Heart right ventricle (tissue), 16 donors: Measurements from ENCODE around the gene SEC16A. TPM values are rescaled to one million over a fixed set of nuclear protein-coding genes. Genes with fewer than 3 reads are reported as not detected.

Experiments used
- ATAC-seq, 8 donors: fragments of 200-7000 bp; cut with Tn5 transposase; one replicate each; pipeline ENCODE4 v1.9.1; 2020; ENCODE audit warnings: mild to moderate bottlenecking in 8 of 8, moderate library complexity in 8 of 8, moderate number of reproducible peaks in 1 of 8
- DNase-seq, 2 donors: peaks; one replicate each; pipeline ENCODE4 v3.0.0-alpha.2; 2020
- H3K27ac ChIP-seq, 10 donors: fragments of 200-600 bp; sonication (generic) in 2 of 10; one replicate each; pipeline versions ENCODE4 v1.5.0 to v1.8.0; 2020 to 2022; ENCODE audit warnings: mild to moderate bottlenecking in 3 of 10
- H3K27me3 ChIP-seq, 7 donors: fragments of 200-600 bp; one replicate each; pipeline ENCODE4 v1.8.0; 2021 to 2022; ENCODE audit warnings: mild to moderate bottlenecking in 2 of 7
- H3K36me3 ChIP-seq, 9 donors: fragments of 200-600 bp; sonication (generic) in 1 of 9; one replicate each; pipeline versions ENCODE4 v1.5.0 to v1.8.0; 2020 to 2022; ENCODE audit warnings: mild to moderate bottlenecking in 2 of 9
- H3K4me1 ChIP-seq, 9 donors: fragments of 200-600 bp; sonication (generic) in 1 of 9; one replicate each; pipeline versions ENCODE4 v1.5.0 to v1.8.0; 2020 to 2022; ENCODE audit warnings: mild to moderate bottlenecking in 4 of 9
- H3K4me3 ChIP-seq, 10 donors: fragments of 200-600 bp; sonication (generic) in 2 of 10; one replicate each; pipeline versions ENCODE4 v1.5.0 to v1.8.0; 2020 to 2022; ENCODE audit warnings: mild to moderate bottlenecking in 7 of 10, moderate library complexity in 2 of 10
- H3K9me3 ChIP-seq, 11 donors: fragments of 200-600 bp in 10 of 11; sonication (generic) in 2 of 11; one replicate each; pipeline versions ENCODE4 v1.5.0 to v1.8.0; 2013 to 2022; ENCODE audit warnings: mild to moderate bottlenecking in 2 of 11, control low read depth in 1 of 11, moderate library complexity in 1 of 11
- WGBS, 2 donors: extraction: QIAGEN DNeasy Blood & Tissue Kit; methylation state at CpG; one replicate each; pipeline ENCODE4 v1.1.7; 2013; ENCODE audit warnings: inconsistent platforms in 1 of 2; 5-methylcytosine and 5-hydroxymethylcytosine counted together
- intact Hi-C, 10 donors: fragments of 100-400 bp; cut with DNase I; formaldehyde crosslinking; loops; one replicate each; pipeline versions ENCODE4 v1.11.1 to v1.14.2; 2022
- polyA plus RNA-seq, 2 donors: library from polyadenylated mRNA; stranded (reverse); fragments of 200-250 nt; gene quantifications; one replicate each; pipeline ENCODE4 v1.2.3, GENCODE V29; 2013
- total RNA-seq, 10 donors: library from RNA; stranded (reverse); fragmentation: NEBNext Ultra II Directional in 3 of 10; extraction: Animal tissue kit (Norgen Biotek cat#: 25700) in 3 of 10; gene quantifications; one replicate each; pipeline versions ENCODE4 v1.2.1 to v1.2.4, GENCODE V29; 2021 to 2023
- TF ChIP-seq, protein P1 (sequence below), 9 donors: fragments of 200-600 bp; sonication (generic) in 2 of 9; IDR thresholded peaks; one replicate each; pipeline versions ENCODE4 v1.5.0 to v1.8.0; 2021 to 2022; ENCODE audit warnings: antibody characterized with exemption in 9 of 9, mild to moderate bottlenecking in 5 of 9, moderate library complexity in 1 of 9
- donor health status: Arrhythmogenic right ventricular cardiomyopathy.
- donor health status: ischemic (EF 13 %, LVEDD 7.1; RV severe dilation, severe dysfunction).
- donor health status: healthy with polysubstance abuse.
- donor health status: DM: no; HTN: yes; CAD: no.
- donor health status: DM: no; HTN: no; CAD: no.
- donor health status: ischemic (EF 25% LVEDD 6.9; RV normal size, moderate dysfunction).
- donor health status: ischemic (EF 25% LVEDD 5.7; RV mildly dilated, moderate dysfunction).
- donor health status: healthy.
- donor health status: DM: yes; HTN: yes; CAD: no.
- donor health status: Ischemic cardiomyopathy.
- donor health status: ischemic (EF 35%, LVEDD 5.7; RV mildly dilated, moderate dysfunction).
- donor health status: nonischemic (EF 11% LVEDD 7.7; RV severe dilation, severe dysfunction).
- donor health status: DM: yes; HTN: yes; CAD: no.
- donor health status: PGD.
- donor health status: ischemic (EF 29% LVEDD 5.4; RV normal size, mild dysfunction).
- donor health status: nonischemic (EF 23%, LVEDD 6.1; RV moderate dilation, normal function).

Gene SEC16A
- total and polyA plus RNA-seq, 12 donors, result 21.9 to 35.9 (median 28.6) TPM

DNA sequence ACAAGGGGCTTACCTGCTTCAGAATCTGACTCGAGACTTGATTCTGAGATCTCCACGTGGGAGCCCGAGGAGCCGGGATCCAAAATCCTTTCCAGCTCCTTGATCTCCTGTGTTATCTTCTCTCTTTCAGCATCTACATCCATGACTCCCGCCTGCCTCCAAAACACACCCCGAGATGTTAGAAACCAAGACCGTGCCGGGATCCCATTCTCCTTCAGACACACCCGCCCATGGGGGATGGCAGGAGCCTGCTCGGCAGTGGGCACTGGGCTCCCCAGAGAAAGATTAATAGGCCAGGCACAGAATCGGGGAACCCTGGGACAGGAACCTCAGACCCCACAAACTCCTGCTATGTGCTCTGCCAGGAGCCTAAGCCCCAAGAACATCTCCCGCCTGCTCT, 84.6 kb downstream of the SEC16A start:
- peaks cover 13 to 24% (median 18%) of the 10 kb centered on the region in 9 donors for H3K4me1 ChIP-seq
- WGBS, 2 donors, result 94% methylated on average over 12 of the region's 12 CpGs
- H3K9me3 ChIP-seq, result no peaks in the 10 kb centered on the region
- TF ChIP-seq, protein P1, sequence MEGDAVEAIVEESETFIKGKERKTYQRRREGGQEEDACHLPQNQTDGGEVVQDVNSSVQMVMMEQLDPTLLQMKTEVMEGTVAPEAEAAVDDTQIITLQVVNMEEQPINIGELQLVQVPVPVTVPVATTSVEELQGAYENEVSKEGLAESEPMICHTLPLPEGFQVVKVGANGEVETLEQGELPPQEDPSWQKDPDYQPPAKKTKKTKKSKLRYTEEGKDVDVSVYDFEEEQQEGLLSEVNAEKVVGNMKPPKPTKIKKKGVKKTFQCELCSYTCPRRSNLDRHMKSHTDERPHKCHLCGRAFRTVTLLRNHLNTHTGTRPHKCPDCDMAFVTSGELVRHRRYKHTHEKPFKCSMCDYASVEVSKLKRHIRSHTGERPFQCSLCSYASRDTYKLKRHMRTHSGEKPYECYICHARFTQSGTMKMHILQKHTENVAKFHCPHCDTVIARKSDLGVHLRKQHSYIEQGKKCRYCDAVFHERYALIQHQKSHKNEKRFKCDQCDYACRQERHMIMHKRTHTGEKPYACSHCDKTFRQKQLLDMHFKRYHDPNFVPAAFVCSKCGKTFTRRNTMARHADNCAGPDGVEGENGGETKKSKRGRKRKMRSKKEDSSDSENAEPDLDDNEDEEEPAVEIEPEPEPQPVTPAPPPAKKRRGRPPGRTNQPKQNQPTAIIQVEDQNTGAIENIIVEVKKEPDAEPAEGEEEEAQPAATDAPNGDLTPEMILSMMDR (IDR thresholded peaks at IDR 0.05), result no peak
- intact Hi-C loops, result loop anchor here in 1 of 10 donors (5.0 kb wide), 1 partner anchor 66 kb away; no protein-coding TSS in a partner anchor
- H3K36me3 ChIP-seq, result peaks cover 0 to 63% (median 33%) of the 10 kb centered on the region in 9 donors
- ATAC-seq (no peak), DNase-seq (no peak)
- no peaks in the 10 kb centered on the region for H3K27me3 ChIP-seq
- peak overlapping the region in 1 of 10 donors; percentile 85 for H3K4me3 ChIP-seq
- H3K27ac ChIP-seq, result no peak overlapping the region

DNA sequence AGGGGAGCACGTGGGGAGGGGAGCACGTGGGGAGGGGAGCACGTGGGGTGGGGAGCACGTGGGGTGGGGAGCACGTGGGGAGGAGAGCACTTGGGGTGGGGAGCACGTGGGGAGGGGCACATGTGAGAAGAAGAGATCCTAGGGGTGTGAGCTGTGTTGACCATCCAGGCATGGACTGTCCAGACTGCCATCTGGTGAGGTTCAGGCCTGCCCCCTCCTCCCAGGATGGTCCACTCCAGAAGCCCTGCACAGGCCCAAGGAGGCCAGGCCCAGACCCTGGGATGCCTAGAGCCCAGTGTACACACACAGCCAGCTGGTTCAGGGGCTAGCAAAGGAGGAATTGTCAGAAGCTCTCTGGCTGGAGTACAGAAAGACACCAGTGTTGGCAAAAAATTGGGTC, 85.2 kb downstream of the SEC16A start:
- Histone ChIP-seq H3K4me3 (no peak overlapping the region), H3K27me3 (no peaks in the 10 kb centered on the region), H3K27ac (no peak overlapping the region), H3K36me3 (peaks cover 0 to 69% (median 36%) of the 10 kb centered on the region in 9 donors), H3K4me1 (peaks cover 13 to 24% (median 18%) of the 10 kb centered on the region in 9 donors), H3K9me3 (no peaks in the 10 kb centered on the region)
- ATAC-seq (no peak), DNase-seq (no peak)
- 83 to 92% methylated on average over 6 of the region's 6 CpGs for WGBS, 2 donors
- TF ChIP-seq, protein P1 (IDR thresholded peaks at IDR 0.05), result no peak
- intact Hi-C loops, result loop anchor here in 1 of 10 donors (5.0 kb wide), 1 partner anchor 65 kb away; no protein-coding TSS in a partner anchor

DNA sequence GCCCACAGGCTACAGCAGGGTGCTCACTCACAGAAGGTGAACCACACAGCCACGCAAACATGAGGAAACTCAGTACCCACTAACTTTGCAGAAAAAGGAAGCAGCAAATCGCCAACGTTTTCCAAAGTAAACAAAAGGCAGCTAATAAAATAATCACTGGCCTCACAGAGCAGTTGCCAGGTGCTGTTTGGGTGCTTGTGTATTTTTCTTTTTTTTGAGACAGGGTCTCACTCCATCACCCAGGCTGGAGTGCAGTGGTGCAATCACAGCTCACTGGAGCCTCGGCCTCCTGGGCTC, 86.7 kb downstream of the SEC16A start:
- H3K4me3 ChIP-seq, result no peak overlapping the region
- TF ChIP-seq, protein P1 (IDR thresholded peaks at IDR 0.05), result no peak
- 81 to 92% methylated on average over 4 of the region's 4 CpGs for WGBS, 2 donors
- no peaks in the 10 kb centered on the region for H3K27me3 ChIP-seq
- H3K27ac ChIP-seq, result no peak overlapping the region
- no peaks in the 10 kb centered on the region for H3K9me3 ChIP-seq
- peaks cover 13 to 24% (median 18%) of the 10 kb centered on the region in 9 donors for H3K4me1 ChIP-seq
- H3K36me3 ChIP-seq, result peaks cover 0 to 72% (median 51%) of the 10 kb centered on the region in 9 donors
- ATAC-seq, result no peak
- intact Hi-C loops, result loop anchor here in 1 of 10 donors (5.0 kb wide), 1 partner anchor 64 kb away; no protein-coding TSS in a partner anchor
- no peak for DNase-seq

DNA sequence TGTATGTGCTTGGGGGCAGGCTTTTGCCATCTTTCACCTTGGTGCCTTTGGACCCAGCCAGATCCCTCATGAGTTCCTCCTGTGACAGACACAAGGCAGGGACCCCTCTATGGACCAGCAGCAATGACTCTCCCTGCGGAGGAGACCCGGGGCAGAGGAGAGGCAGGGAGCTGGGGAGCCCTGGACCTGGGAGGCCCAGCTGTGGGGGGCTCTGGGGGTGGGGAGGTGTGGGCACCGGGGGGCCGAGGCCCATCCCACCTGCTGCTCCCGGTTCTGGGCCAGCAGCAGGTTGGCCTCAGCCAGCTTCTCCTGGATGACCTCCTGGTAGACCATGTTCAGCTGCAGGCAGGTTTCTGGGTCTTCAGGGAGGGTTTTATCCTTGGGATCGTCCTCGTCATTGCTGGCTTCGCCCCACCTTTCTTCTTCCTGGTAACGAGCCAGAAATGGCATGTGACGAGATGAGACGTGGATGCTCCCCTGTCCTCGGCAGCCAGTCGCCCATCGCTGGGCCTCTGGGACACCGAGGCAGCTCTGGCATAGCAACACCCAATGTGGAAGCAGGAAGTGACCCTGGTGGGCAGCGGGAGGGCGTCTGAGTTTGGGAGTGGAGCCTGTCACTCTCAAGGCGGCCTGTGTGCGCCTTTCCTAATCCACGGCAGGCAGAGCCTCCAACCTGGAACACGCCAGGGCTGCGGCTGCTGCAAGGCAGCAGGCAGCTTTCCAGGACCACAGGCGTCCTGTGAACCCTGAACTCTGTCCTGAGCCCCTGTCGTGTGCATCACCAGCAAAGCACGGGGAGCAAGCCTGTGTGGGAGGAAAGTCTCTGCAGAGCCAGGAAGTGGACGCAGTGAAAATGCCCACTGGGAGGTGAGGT, 87.3 kb downstream of the SEC16A start:
- WGBS, 2 donors, result 86 to 90% methylated on average over 26 of the region's 26 CpGs
- peaks cover 0 to 78% (median 55%) of the 10 kb centered on the region in 9 donors for H3K36me3 ChIP-seq
- H3K9me3 ChIP-seq, result no peaks in the 10 kb centered on the region
- TF ChIP-seq, protein P1 (IDR thresholded peaks at IDR 0.05), result no peak
- no peaks in the 10 kb centered on the region for H3K27me3 ChIP-seq
- intact Hi-C loops, result loop anchor here in 1 of 10 donors (5.0 kb wide), 1 partner anchor 63 kb away; no protein-coding TSS in a partner anchor
- DNase-seq (no peak), ATAC-seq (no peak)
- H3K27ac ChIP-seq, result no peak overlapping the region
- H3K4me1 ChIP-seq, result peaks cover 12 to 21% (median 15%) of the 10 kb centered on the region in 9 donors
- no peak overlapping the region for H3K4me3 ChIP-seq
